Sciatic nerve (tissue), 2 donors: ENCODE measurements around the gene PDGFA. TPM values are rescaled to one million over a fixed set of nuclear protein-coding genes. Genes with fewer than 3 reads are reported as not detected.
"Not testable (repeated sequence)": the region's sequence is repeated elsewhere in the genome, so short reads cannot be mapped to it uniquely, and the experiment has no call there.

Source experiments
- ATAC-seq: fragments of 200-7000 bp; cut with Tn5 transposase; one replicate; pipeline ENCODE4 v1.9.1; 2020; ENCODE audit warnings: mild to moderate bottlenecking, moderate library complexity
- DNase-seq: peaks from one replicate; pipeline ENCODE4 v3.0.0-alpha.2; 2020; ENCODE audit warnings: low spot score
- intact Hi-C: fragments of 100-400 bp; cut with DNase I; formaldehyde crosslinking; loops from one replicate; pipeline ENCODE4 v1.14.2; 2022
- total RNA-seq: library from RNA; stranded (reverse); fragmentation: NEBNext Ultra II Directional; extraction: Animal tissue kit (Norgen Biotek cat#: 25700); gene quantifications from one replicate; pipeline ENCODE4 v1.2.1, GENCODE V29; 2021
- donor health status: DM: no; HTN: no; CAD: no.
- donor health status: DM: no; HTN: no; CAD: no.

PDGFA gene
- total RNA-seq, 1 donor from 2014 or later = 36.5 TPM

- ATAC-seq = no peak
- intact Hi-C loops = loop anchor here (2.0 kb wide), 1 partner anchor 70 kb away; no protein-coding TSS in a partner anchor
- no peak for DNase-seq
These were observed 33.4 kb upstream of the PDGFA start for GRCh38 chr7:552868-553635.

GRCh38 chr7:552151-552867 lies 32.7 kb upstream of the PDGFA start:
- intact Hi-C loops = loop anchor here (2.0 kb wide), 1 partner anchor 70 kb away; no protein-coding TSS in a partner anchor
- not testable (repeated sequence) for DNase-seq, ATAC-seq

GRCh38 chr7:551615-551970 lies 31.9 kb upstream of the PDGFA start:
- DNase-seq, intact Hi-C loops, ATAC-seq: not testable (repeated sequence)

GRCh38 chr7:550881-551614 lies 31.4 kb upstream of the PDGFA start:
- DNase-seq (no peak), ATAC-seq (no peak)
- intact Hi-C loops = no loop called here

- ATAC-seq (no peak), DNase-seq (no peak)
- intact Hi-C loops = no loop called here
These were observed 30.4 kb upstream of the PDGFA start for GRCh38 chr7:549891-550625.

- ATAC-seq (no peak), DNase-seq (no peak)
- intact Hi-C loops = no loop called here
These were observed 29.6 kb upstream of the PDGFA start for GRCh38 chr7:549066-549890.

GRCh38 chr7:548401-548800 lies 28.8 kb upstream of the PDGFA start:
- no peak for ATAC-seq
- intact Hi-C loops = no loop called here
- DNase-seq = no peak

- ATAC-seq = no peak
- DNase-seq = no peak
- intact Hi-C loops = no loop called here
These were observed 25.8 kb upstream of the PDGFA start for GRCh38 chr7:545470-545869.

GRCh38 chr7:544338-545221 lies 24.9 kb upstream of the PDGFA start:
- ATAC-seq (no peak), DNase-seq (no peak)
- intact Hi-C loops = no loop called here

- DNase-seq (no peak), ATAC-seq (no peak)
- intact Hi-C loops = no loop called here
These were observed 24.1 kb upstream of the PDGFA start for GRCh38 chr7:543501-544337.

- no peak for DNase-seq
- ATAC-seq = peak; percentile 31
- intact Hi-C loops = no loop called here
These were observed 23.3 kb upstream of the PDGFA start for GRCh38 chr7:542713-543500.

GRCh38 chr7:542131-542712 lies 22.6 kb upstream of the PDGFA start:
- ATAC-seq = no peak
- no peak for DNase-seq
- intact Hi-C loops = no loop called here

- intact Hi-C loops = no loop called here
- ATAC-seq = no peak
- DNase-seq = no peak
These were observed 22.0 kb upstream of the PDGFA start for GRCh38 chr7:541661-542060.

GRCh38 chr7:540997-541396 lies 21.4 kb upstream of the PDGFA start:
- intact Hi-C loops = no loop called here
- DNase-seq (no peak), ATAC-seq (no peak)

GRCh38 chr7:540579-540978 lies 20.9 kb upstream of the PDGFA start:
- DNase-seq (no peak), ATAC-seq (no peak)
- intact Hi-C loops = no loop called here
